ENCODE data around the gene AXIN2.
A peak's percentile ranks its signal among the peaks of the same experiment; 100 is the strongest.
"Not testable (repeated sequence)": the region's sequence is repeated elsewhere in the genome, so short reads cannot be mapped to it uniquely, and the experiment has no call there.

The AXIN2 gene

DNA sequence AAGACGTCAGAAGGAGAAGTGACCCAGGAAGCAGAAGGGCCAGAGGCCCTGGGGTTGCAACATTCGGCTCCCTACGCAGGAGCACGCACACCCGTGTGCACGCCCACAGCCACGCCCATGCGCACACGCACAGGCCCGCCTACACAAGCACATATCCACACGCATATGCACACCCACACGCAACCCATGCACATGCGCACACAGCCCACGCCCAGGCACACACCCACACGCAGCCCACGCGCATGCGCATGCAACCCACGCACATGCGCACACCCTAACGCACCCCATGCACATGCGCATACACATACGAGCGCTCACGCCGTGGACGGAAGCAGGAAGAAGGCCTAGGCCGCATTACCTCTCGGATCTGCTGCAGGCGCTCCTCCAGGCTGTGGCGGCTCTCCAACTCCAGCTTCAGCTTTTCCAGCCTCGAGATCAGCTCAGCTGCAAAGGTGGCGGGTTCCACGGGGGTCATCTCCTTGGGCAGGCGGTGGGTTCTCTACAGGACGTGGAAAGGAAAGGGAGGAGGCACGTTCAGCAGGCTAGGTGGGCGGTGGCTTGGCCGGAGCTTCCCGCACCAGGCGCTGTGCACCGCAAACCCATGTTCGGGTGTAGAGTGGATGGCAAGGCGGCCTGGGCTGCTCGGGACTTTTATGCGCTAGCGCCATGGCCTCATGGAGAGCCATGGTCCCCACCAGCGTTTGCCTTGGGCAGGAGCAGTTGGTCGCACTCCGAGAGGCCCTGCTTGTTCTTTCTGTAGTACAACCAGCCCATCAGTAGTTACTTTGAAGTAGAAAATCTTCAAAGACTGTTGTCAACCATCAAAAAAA, 23.4 kb downstream of the AXIN2 start:
- DNase-seq (ENCODE audit: low read depth in 3 of 3), result peak in 1 of 3 experiments; percentile 55

DNA sequence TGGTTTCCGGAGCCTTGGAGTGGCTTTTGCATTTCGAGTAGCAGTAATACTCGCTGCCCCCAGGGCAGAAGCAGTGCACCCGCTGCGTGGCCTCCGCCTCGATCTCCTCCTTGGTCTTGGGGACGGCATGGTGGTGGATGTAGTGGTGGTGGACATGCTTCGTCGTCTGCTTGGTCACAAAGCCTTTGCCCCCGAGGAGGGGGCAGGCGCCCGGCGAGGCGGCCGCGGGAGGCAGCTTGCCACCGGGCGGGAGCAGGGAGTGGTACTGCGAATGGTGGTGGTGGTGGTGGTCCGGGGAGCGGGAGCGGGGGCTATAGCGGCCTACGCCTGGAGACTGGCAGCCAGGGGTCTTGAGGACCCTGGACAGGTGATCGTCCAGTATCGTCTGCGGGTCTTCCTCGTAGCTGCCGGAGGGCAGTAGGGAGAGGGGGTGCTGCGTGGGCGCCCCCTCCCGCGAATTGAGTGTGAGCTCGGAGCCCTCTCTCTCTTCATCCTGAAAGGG, 24.1 kb downstream of the AXIN2 start:
- no peak for DNase-seq (ENCODE audit: low read depth in 3 of 3)

DNA sequence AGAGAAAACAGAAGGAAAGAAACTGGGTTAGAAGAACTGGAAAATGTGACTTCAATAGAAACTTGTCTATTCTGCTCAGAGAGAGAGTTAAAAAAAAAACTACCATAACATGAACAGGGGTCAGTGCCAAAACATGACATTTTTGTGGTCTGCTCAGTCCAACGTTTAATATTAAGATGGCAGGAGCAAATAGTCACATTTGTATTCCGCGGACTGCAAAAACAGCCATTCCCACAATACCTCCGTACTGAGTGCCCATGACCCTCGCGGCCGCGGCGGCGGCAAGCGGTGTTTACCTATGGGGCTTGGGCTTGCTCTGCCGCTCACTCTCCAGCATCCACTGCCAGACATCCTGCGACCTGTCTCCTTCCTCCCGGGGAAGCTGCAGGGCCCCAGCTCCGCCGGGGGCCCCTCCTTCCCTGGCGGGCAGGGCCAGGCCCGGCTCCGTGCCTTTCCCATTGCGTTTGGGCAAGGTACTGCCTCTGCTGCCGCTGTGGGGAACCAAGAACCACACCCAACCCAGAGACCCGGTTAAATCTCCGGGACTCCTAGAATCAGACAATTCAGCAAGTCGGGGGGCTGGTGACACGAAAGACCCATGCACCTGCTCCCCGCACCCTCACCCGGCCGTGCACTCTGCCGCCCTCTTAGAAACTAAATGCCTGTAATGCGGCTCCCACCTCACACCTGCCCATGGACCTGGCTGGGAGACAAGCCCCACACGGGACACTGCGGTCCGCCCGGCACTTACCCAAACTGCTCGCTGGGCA, 24.7 kb downstream of the AXIN2 start:
- DNase-seq (ENCODE audit: low read depth in 3 of 3), result no peak

DNA sequence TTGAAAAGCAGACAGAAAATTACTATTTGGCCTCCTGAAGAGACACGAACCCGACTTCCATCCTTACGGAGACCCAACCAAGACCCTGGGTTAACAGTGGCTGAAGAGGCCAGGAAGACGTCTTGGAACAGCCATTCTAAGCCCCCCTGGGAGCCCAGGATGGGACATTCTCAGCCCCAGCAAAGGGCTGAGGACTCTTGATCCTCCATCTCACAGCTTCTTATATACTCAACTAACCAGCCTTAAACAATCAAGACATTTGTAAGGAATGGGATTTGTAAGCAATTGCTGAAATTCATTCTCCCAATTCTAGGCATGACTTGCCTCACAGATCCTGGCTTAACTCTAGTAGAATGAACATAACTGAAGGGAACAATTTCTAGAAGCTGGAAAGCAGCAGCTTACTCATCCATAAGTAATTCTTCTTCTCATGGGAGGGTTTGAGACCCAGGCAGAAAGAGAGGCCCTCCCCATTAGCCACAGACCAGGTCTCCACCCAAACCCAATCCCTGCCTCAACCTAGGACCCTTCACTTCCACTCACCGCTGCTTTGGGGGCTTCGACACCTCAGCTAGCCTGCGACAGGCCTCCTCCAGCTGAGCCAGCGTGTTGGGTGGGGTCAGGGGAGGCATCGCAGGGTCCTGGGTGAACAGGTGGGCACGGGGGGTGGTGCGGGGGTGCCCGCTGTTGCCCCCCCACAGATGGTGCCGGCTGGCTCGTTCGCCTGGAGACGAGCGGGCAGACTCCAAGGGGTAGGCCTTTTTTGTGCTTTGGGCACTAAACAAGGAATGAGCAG, 25.5 kb downstream of the AXIN2 start:
- no peak for DNase-seq (ENCODE audit: low read depth in 3 of 3)

DNA sequence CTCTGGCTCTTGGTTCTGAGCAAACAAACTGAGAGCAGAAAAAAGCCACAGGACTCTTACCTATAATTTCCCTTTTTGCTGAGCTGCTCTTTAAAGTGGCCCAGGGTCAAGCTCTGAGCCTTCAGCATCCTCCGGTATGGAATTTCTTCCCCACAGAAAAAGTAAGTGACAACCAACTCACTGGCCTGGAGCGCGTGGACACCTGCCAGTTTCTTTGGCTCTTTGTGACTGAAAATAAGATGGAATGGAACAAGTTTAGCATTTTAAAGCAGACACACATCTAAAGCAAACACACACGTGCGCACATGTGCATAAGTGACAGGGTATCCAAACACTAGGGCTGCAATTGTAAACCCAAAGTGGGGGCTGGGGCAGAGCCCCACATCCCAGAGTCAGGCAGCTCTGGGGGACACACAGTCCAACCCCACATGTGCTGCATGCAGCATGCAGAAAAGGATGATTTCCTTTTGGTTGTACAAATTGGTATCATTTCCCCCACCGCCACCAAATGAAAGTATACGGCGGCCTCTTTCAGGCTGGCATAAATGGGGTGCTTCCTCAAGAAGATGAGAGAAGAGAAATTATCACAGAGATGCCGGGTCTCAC, 27.5 kb downstream of the AXIN2 start:
- no peak for DNase-seq (ENCODE audit: low read depth in 3 of 3)

DNA sequence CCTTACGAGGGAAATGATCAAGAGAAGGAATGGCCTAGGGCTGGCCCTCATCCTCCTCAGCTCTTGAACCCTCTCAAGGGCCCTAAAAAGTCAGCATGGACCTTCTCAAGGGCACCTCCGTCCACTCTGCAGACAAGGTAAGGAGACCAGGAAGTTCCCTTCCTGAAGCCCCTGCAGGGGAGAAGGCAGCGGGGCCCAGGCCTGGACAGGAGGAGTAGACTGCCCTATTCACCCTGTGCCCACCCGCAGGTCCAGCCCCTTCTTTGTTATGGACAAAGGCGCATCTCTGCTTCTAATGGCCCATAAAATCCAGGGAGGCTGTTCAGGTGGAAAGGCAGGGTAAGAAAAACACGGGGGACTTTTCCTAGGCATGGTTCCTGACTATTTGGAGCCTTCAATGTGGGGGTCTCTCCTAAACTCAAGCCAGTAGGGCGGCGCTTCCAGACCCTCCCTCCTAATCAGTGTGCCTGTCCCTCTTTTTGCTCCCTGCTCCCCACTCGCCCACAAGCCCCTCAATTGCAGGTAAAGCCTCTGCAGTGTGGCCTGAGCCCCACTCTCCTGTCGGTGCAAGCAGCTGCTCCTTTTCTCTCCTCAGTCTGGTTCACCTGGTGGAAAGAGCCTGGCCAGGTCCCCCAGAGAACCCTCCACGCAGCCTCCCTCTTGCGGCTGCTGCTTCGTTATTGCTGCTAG, 28.2 kb downstream of the AXIN2 start:
- DNase-seq (ENCODE audit: low read depth in 3 of 3), result no peak

DNA sequence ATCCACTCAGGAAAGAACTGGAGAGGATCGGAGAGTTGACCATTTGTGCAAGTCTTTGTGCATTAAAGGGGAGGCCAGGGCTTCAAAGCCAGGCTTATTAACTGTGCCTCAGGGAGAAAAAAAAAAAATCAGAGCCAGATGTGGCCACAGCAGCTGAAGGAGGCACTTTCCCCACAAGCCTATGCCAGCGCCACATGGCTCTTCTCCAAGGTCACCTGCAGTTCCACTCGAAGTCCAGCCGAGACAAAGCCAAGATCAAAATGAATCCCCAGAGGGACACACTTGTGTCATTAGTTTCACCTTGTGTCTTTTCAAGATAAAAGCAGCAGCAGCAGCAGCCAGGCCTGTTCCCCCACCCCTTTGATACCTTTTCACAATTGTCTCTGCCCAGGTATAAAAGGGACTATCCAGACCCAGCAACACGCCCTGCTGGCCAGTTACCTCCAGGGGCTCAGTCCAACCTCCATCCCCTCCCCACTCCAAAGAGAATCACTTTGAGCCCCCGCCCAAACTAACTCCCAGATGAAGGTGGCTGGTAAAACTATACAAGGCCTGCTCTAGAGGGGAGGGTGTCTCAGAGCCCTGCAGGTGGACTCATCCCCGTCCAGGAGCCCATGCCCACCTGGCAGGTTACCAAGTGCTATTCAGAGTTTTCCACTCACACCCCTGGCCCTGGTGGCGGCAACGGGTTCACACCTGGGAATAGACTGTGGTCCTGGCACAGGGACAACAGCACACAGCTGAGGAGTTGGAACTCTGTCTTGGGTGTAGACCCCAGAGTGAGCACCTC, 29.2 kb downstream of the AXIN2 start:
- no peak for DNase-seq (ENCODE audit: low read depth in 3 of 3)

DNA sequence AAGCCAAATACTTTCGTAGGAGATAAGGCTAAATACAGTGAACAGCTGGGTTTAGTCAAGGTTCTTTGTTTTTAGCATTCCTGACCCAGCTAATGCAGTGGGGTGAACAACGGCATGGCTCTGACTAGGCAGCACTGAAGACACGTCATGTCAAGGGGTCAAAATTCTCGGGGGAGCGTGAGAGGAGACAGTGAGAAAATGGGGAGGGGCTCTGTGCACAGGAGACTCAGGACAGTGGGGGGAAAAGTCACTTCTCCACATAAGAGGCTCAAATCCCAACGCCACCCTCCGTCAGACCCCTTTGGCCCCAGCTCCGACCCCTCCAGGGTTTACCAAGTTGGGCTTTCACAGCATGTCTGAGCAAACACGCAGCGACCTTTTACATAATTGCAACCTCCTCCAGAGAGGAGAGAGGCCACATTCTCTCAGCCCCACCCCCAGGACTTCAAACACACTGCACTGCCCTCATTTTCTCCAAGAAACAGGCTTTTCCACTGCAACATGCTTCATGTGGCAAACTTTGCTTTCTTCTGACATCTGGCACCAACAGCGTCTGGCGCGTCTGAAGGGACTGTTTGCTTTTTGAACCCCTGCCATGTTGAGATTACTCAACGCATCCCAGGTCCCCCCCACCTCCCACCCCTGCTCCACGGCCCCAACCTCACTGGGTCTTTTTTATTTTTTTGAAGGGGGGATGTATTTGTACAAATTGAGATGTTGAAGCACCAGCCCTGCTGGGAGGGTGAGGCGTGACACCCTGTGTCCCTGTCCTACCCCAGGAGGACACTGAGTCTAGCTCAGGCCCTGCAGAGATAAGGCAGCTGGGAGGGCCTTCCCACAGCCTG, 30.0 kb downstream of the AXIN2 start:
- no peak for DNase-seq (ENCODE audit: low read depth in 3 of 3)

DNA sequence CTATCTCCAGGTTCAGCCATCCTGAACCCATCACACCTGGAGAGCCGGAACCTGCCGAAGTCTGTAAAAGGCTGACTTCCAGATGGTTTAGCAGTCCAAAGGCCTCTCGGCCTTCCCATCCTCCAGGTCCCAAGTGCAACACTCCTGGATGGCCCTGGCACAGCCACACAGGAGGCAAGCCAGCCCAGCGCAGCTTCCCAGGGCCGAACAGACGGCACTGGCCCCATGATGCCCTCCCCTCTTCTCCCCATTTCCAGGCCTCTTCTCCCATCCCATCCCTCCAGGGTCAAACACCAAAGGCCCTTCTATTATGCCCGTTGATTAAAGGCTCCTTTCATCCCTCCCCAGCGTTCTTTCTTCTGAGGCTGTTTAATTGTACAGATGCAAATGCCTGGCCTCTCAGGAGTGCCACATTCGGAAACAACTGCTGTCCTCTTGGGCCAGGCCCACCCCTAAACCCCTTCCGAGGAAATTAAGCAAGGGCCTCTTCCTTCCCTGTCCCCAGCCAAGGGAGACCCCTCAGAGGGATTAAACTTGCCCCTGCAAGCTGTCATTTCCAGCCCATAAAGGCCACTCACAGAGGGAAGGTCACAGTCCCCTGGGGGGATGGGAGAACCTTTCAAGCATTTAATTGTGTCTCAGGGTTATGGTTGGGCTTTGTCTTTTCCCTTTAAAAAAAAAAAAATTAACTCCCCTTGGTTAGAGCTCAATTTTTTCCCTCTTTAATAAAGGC, 30.8 kb downstream of the AXIN2 start:
- DNase-seq (ENCODE audit: low read depth in 3 of 3), result no peak

DNA sequence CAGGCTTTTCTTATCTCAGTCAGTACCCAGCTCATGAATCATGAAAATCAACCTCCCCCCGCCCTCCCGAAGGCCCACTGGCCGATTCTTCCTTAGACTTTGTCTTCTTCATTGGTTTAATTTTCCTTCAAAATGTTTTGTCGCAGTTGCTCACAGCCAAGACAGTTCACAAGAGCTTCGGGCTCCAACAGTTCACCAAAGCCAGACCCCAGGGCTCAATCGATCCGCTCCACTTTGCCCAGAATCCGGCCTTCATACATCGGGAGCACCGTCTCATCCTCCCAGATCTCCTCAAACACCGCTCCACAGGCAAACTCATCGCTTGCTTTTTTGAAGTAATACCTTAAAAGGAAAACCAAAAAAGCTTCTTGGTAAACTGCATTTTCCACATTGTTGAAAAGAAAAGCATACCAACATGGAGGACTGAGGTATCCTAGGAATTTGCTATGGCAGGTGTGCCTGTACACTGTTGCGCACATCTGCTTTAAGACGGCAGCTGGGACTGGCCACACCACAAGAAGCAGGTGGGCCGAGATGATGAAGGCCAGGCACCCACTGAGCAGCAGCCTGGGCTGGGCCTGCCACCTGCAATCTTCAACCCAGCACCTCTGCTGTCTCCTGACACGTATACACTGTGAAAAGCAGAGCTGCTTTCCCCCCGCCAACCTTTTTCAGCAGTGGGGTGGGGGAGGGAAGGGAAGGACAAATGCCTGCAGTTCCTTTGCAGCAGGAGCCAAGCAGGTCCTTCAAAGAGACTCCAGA, 31.5 kb downstream of the AXIN2 start:
- DNase-seq (ENCODE audit: low read depth in 3 of 3), result no peak

DNA sequence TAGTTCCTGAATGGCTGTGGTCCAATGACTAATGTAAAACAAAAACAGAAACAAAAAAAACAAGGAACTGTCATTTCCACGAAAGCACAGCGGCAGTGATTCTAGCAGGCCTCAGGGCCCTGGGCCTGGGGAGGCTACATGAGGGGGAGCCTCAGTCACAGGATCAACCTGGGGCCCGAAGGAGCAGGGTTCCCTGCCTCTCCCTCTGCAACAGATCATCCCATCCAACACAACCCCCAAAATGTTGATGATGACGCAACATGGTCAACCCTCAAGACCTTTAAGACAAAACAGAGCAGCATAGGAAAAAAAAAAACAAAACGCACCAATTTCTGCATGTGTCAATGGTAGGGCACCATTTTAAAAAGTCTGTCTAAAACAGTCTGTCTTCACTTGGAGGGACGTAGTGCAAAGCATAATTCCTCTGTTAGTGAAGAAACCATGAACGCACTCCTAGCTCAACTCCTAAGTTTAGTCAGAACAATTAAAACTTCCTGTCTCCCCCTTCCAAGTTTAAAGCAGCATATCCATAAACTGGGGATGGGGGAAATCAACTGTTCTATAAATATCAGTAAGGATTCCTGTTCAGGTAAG, 32.3 kb downstream of the AXIN2 start:
- DNase-seq (ENCODE audit: low read depth in 3 of 3), result no peak

DNA sequence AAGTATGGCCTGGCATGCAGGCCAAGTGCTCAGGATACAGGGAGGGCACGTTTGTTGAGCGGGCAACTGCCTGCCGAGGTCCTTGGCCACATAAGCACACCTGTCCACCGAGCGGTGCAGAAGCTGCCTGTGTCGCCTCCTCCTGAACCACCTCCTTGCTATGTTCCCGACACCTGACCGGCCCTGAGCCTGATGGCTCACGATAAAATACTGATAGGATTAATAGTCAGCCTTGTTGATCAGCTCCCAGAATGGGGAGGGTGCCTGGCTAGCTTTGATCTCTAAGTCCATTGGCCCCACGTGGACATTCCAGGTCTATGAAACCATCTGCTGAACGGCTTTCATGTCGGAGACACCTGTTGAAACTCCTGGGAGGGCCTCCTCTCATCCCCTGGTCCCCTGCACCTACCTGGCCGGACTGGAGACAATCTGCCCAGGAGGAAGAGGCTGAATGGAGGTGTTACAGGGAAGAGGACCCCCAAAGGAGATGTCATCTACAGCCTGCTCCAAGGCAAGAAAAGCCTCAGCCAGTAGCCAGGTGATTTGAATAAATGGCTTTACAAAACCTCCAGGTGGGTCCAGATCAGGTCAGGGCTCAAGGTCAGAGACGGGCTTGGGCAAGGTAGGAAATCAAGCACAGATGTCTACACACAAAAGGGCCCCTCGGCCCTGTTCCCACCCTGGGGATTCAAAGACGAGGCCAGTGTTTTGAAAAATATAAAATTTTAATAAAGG, 33.4 kb downstream of the AXIN2 start:
- DNase-seq (ENCODE audit: low read depth in 3 of 3), result no peak

DNA sequence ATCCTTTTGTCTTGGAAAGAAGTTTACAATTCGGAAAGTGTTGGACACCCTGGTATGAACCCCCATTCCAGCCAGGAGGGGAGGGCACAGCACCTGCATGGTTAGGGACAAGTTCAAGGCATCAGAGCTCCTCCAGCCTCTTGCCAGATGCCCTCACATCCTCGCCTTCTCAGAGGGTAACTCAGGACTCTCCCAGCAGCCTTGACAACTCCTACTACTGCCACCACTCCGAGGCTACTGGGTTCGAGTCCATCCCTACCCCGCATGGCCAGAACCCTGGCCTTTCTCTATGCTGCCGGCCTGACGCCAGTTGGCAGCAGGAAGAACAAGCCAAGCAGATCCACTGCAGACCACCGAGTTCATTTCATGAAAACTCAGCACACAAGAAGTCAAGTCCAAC, 34.1 kb downstream of the AXIN2 start:
- no peak for DNase-seq (ENCODE audit: low read depth in 3 of 3)

DNA sequence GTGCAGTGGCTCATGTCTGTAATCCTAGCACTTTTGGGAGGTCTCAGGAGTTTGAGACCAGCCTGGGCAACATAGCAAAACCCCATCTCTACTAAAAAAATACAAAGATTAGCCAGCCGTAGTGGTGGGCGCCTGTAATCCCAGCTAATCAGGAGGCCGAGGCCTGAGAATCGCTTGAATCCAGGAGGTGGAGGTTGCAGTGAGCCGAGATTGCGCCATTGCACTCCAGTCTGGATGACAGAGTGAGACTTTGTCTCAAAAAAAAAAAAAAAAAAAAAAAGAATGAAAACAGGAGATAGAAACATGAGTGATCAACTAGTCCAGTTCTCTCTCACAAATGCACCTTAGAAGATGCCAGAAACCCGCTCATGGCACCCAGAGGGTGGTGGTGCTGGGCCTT, 34.6 kb downstream of the AXIN2 start:
- DNase-seq (ENCODE audit: low read depth in 3 of 3), result not testable (repeated sequence)

DNA sequence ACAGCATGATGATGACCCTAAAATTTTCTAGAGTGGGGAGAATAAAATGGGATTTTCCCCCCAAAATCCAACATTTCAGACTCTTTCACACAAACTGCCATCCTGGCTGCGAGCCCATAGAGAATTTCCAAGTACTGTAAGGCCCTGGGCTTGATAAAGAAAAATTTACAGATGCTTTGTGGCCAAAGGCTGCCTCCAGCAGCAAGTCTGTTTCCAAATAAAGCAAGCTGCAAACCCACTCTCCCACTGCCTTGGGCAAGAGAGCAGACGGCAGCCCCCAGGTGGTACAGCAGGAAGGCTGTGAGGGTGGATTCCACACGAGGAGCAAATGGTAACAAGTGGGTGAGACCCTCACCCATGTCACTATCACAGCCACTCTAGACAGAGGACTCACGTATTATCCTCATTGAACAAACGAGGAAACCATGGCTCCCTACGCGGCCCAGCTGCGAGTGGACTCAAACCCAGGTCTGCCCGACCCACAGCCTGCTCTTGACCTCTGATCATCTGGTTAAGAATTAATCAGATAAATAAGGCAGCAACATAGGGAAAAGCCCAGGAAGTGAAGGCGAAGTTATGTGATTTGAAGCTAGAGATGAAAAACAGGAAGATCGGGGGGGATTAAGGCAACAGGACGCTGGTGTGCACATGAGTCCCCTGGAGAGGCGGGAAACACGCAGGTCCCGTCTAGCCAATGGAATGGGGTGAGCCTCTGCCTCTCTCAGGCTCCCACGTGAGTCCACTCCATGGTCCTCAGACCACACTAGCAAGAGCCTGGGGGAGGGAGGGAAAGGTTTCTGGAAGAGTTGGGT, 37.4 kb downstream of the AXIN2 start:
- no peak for DNase-seq (ENCODE audit: low read depth in 3 of 3)

DNA sequence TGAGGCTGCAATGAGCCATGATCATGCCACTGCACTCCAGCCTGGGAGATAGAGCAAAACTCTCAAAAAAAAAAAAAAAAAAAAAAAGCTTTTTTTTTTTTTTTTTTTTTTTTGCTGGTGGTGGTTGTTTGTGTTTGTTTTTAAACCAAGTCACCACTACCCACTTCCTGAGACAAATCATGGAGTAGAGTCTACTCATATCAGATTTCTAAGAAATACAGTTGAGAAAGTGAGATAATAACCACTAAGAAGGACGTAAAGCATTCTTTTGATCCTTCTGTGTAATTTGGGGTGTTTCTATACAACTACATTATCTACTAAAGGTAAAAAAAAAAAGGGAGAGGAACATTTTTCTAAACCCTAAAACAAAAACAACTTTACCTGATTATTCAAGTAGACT, 38.0 kb downstream of the AXIN2 start:
- no peak for DNase-seq (ENCODE audit: low read depth in 3 of 3)

All from stimulated activated CD4-positive, alpha-beta T cell treated with anti-CD3 and anti-CD28 coated beads, TNF-alpha, amount 100 ng/mL, for 24 hours (primary cell).